ENCODE measurements around the gene TPI1.
"Not testable (repeated sequence)": the region's sequence is repeated elsewhere in the genome, so short reads cannot be mapped to it uniquely, and the experiment has no call there.

Gene TPI1

GRCh38 chr12:6869049-6870021, 2.0 kb downstream of the TPI1 start:
- peak; percentile 41 to 84 for DNase-seq

DNA sequence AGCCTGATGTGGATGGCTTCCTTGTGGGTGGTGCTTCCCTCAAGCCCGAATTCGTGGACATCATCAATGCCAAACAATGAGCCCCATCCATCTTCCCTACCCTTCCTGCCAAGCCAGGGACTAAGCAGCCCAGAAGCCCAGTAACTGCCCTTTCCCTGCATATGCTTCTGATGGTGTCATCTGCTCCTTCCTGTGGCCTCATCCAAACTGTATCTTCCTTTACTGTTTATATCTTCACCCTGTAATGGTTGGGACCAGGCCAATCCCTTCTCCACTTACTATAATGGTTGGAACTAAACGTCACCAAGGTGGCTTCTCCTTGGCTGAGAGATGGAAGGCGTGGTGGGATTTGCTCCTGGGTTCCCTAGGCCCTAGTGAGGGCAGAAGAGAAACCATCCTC, 3.0 kb downstream of the TPI1 start:
- DNase-seq = not testable (repeated sequence)

DNA sequence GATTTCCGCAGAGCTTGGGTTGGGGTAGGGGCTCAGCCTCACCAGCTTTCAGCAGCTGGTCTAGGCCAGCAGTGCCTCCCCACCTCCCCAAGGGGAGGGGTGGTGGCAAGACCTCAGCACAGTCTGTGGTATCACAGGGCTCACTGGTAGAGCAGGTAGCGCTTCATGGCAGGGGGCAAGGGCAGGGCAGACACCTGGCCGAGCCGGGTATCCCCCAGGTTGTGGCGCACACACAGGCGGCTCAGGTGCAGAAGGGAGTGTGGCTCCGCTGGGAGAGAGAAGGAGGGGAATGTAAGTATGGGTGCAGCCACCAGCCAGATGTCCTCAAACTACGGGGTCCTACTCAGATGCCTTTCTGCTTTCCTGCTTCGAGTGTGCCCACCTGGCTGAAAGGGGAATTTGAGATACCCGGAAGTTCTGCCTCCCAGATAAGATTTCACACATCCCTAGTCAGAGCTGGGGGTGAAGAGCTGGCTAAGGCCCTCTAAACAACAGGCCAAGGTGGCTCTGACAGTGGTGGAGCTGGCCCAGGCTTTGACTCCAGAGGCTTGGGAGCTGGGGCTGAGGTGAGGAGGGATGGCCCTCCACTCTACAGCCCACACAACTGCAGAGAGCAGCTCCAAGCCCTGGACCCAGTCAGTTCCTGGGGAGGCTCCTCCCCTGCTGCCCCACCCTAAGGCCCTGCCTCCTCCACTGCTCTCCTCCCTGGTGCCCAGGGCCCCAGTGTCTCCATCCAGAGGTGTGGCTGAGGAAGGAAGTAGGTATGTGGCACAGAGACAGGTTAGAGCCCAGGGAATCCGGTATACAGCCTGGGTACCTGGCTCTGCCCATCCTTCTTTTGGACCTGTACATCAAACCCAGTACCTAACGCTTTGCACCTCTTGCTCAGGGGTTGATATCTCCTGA, 4.0 kb downstream of the TPI1 start:
- no peak for DNase-seq

- peak; percentile 63 to 86 for DNase-seq
These were observed 5.0 kb downstream of the TPI1 start for GRCh38 chr12:6872073-6873048.

- peak; percentile 94 to 99 for DNase-seq
These were observed 6.0 kb downstream of the TPI1 start, which contains the start of gene SPSB2 for GRCh38 chr12:6873094-6874014. Gene SPSB2, minus strand, starts transcription at chr12:6873303. Its CDS starts 402 bp downstream, at chr12:6872901.

DNA sequence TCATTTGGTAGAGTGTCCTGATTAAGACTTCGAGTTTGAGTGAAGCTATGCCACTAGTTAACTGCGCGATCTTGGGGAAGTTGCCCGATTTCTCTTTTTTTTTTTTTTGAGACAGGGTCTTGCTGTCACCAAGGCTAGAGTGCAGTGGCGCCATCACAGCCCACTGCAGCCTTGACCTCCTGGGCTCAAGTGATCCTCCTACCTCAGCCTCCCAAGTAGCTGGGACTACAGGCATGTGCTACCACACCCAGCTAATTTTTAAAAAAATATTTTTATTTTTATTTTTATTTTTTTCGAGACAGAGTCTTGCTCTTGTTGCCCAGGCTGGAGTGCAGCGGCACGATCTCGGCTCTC, 6.7 kb downstream of the TPI1 start:
- DNase-seq = not testable (repeated sequence)

DNA sequence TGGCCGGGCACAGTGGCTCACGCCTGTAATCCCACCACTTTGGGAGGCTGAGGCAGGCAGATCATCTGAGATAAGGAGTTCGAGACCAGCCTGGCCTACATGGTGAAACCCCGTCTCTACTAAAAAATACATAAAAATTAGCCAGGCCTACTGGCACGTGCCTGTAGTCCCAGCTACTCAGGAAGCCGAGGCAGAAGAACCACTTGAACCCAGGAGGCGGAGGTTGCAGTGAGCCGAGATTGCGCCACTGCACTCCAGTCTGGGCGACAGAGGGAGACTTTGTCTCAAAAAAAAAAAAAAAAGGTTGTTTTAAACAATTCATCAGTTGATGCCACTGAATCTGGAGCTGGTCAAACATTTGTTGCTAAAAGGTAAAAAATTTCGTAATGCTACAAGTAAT, 12.5 kb downstream of the TPI1 start:
- not testable (repeated sequence) for DNase-seq

DNA sequence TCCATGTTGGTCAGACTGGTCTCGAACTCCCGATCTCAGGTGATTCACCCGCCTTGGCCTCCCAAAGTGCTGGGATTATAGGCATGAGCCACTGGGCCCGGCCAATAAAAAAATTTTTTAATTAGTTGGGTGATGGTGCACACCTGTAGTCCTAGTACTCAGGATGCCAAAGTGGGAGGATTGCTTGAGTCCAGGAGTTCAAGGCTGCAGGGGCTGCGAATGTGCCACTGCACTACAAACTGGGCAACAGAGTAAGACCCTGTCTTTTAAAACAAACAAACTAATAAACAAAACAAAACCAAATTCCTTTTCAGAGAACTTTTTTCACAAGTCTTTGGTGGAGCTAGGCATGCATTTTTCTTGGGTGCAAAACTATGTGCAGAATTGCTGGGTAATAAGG, 15.9 kb downstream of the TPI1 start:
- DNase-seq = no peak

GRCh38 chr12:6883683-6884082, 16.4 kb downstream of the TPI1 start:
- DNase-seq = no peak

- DNase-seq = no peak
These were observed 17.2 kb downstream of the TPI1 start for GRCh38 chr12:6884539-6884938.

GRCh38 chr12:6886206-6886999, 19.1 kb downstream of the TPI1 start:
- DNase-seq = not testable (repeated sequence)

GRCh38 chr12:6887460-6887859, 20.1 kb downstream of the TPI1 start:
- no peak for DNase-seq

- no peak for DNase-seq
These were observed 21.0 kb downstream of the TPI1 start for GRCh38 chr12:6888360-6888759.

DNA sequence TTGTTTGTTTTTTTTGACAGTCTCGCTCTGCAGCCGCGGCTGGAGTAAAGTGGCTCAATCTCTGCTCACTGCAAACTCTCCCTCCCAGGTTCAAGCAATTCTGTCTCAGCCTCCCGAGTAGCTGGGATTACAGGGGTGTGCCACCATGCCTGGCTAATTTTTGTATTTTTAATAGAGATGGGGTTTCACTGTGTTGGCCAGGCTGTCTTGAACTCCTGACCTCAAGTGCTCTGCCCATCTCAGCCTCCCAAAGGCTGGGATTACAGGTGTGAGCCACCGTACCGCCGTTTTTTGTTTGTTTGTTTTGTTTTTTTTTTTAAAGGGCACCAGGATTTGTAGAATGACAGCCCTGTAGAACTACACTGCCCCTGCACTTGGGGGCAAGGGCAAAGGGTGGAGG, 21.5 kb downstream of the TPI1 start:
- not testable (repeated sequence) for DNase-seq

- not testable (repeated sequence) for DNase-seq
These were observed 22.6 kb downstream of the TPI1 start for GRCh38 chr12:6889775-6890573.

- DNase-seq = peak; percentile 94 to 99
These were observed 23.7 kb downstream of the TPI1 start for GRCh38 chr12:6890789-6891645.

GRCh38 chr12:6891646-6892001, 24.3 kb downstream of the TPI1 start:
- DNase-seq = no peak

DNA sequence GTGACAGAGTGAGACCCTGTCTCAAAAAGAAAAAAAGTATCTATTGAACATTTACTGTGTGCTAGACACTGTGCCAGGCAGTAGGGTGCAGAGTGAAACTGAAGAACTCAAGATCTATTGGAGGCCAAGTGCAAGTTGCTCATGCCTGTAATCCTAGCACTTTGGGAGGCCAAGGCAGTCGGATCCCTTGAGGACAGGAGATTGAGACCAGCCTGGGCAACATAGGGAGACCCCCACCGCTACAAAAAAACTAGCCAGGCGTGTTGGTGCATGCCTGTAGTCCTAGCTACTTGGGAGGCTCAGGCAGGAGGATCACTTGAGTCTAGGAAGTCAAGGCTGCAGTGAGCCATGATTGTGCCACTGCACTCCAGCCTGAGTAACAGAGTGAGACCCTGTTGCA, 25.4 kb downstream of the TPI1 start:
- not testable (repeated sequence) for DNase-seq
